Measurements from ENCODE around the gene DCTN2. TPM values are rescaled to one million over a fixed set of nuclear protein-coding genes. Genes with fewer than 3 reads are reported as not detected.

Gene DCTN2
- total and polyA plus RNA-seq, 8 donors, result 104 to 162 (median 155) TPM

- Histone ChIP-seq H3K27me3 (peaks cover 9 to 44% of the 10 kb centered on the region in 2 donors), H3K9me3 (no peaks in the 10 kb centered on the region), H3K27ac (no peak overlapping the region), H3K4me1 (peaks cover 4 to 8% of the 10 kb centered on the region in 2 donors), H3K36me3 (no peaks in the 10 kb centered on the region), H3K4me3 (no peak overlapping the region)
- TF ChIP-seq, protein P1, sequence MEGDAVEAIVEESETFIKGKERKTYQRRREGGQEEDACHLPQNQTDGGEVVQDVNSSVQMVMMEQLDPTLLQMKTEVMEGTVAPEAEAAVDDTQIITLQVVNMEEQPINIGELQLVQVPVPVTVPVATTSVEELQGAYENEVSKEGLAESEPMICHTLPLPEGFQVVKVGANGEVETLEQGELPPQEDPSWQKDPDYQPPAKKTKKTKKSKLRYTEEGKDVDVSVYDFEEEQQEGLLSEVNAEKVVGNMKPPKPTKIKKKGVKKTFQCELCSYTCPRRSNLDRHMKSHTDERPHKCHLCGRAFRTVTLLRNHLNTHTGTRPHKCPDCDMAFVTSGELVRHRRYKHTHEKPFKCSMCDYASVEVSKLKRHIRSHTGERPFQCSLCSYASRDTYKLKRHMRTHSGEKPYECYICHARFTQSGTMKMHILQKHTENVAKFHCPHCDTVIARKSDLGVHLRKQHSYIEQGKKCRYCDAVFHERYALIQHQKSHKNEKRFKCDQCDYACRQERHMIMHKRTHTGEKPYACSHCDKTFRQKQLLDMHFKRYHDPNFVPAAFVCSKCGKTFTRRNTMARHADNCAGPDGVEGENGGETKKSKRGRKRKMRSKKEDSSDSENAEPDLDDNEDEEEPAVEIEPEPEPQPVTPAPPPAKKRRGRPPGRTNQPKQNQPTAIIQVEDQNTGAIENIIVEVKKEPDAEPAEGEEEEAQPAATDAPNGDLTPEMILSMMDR (IDR thresholded peaks at IDR 0.05), result no peak
- ATAC-seq, result no peak
- intact Hi-C loops (cut with DNase I), result no loop called here
- no peak for DNase-seq
Measured at GRCh38 chr12:57553343-57554202, 6.6 kb upstream of the DCTN2 start.

DNA sequence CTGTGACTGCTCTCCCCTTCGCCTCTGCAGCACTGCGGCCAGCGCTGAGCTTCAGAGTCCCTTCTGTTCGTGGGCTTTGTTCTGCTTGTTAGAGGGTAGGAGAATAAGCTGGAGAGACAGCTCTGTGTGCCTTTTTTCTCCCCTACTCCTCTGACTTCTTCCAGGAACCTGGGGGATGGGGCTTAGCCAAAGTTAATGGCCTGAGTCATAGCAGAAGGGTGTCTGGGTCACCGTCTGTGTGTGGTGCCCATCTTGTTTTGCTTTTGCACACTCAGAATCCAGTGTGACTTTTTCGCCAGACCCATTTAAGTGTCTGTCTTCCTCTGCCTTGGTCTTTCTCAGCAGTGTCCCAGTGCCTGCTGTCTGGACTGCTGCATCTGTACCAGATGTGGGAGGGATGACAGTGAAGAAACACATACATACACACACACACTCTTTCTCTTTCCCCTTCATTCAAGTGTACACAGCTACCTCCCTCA, 5.9 kb upstream of the DCTN2 start:
- no peak for DNase-seq
- H3K36me3 ChIP-seq, result no peaks in the 10 kb centered on the region
- intact Hi-C loops (cut with DNase I), result no loop called here
- H3K27ac ChIP-seq, result no peak overlapping the region
- H3K4me3 ChIP-seq, result no peak overlapping the region
- peaks cover 4 to 8% of the 10 kb centered on the region in 2 donors for H3K4me1 ChIP-seq
- no peaks in the 10 kb centered on the region for H3K9me3 ChIP-seq
- TF ChIP-seq, protein P1 (IDR thresholded peaks at IDR 0.05), result no peak
- peaks cover 9 to 51% of the 10 kb centered on the region in 2 donors for H3K27me3 ChIP-seq
- ATAC-seq, result peak; percentile 20

DNA sequence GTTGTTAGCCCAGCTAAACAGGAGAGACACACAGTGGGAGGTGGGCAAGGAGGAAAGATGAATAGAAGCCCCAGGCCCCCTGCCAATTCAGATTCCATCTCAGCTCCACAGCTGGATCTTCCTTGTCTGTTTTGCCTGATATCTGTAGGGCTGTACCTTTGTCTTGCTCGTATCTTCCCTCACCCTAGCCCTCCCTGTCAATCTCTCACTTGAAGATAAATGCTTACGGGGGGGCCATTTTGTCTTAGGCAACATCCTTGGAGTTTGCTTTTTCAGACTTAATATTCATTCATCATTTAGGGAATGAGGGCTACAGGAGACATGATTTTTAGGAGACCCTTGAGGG, 5.3 kb upstream of the DCTN2 start:
- ATAC-seq (no peak), DNase-seq (no peak)
- no peaks in the 10 kb centered on the region for H3K36me3 ChIP-seq
- peaks cover 9 to 51% of the 10 kb centered on the region in 2 donors for H3K27me3 ChIP-seq
- no peaks in the 10 kb centered on the region for H3K9me3 ChIP-seq
- no peak overlapping the region for H3K27ac ChIP-seq
- intact Hi-C loops (cut with DNase I), result no loop called here
- peaks cover 4 to 12% of the 10 kb centered on the region in 2 donors for H3K4me1 ChIP-seq
- no peak overlapping the region for H3K4me3 ChIP-seq
- TF ChIP-seq, protein P1 (IDR thresholded peaks at IDR 0.05), result no peak

DNA sequence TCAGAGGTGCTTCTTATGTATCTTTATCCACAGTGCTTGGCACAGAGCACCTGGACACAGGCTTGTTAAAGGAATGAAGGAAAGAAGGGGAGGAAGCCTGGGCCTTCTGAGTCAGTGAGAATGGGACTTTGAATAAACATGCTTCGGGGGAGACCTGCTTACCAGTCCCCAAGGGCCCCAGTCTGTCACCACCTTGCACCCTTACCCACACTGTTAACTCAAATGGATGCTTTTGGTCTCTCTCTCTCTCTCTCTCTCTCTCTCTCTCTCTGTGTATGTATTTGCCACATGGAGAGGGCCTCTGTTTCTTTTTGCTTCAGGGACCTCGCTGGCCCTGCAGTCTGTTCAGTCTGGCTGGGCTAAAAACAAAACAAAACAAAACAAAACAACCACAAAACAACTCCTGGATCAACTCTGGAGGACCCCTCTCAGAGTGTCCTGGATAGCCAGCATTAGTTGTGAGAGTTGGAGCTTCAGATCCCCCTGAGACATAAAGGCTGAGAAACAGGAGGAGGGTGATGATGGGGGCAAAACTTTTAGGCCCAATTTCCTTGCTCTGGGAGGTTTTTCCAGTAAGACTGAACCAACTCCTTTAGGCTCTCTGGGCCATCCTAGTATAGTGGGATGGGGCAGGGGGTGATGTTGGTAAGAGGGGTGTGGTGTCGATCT, 4.8 kb upstream of the DCTN2 start:
- H3K9me3 ChIP-seq, result no peaks in the 10 kb centered on the region
- H3K4me3 ChIP-seq, result no peak overlapping the region
- DNase-seq (no peak), ATAC-seq (no peak)
- TF ChIP-seq, protein P1 (IDR thresholded peaks at IDR 0.05), result no peak
- no peak overlapping the region for H3K27ac ChIP-seq
- peaks cover 4 to 13% of the 10 kb centered on the region in 2 donors for H3K4me1 ChIP-seq
- peaks cover 9 to 51% of the 10 kb centered on the region in 2 donors for H3K27me3 ChIP-seq
- H3K36me3 ChIP-seq, result no peaks in the 10 kb centered on the region
- intact Hi-C loops (cut with DNase I), result no loop called here

Data from left lung (tissue), 10 donors.